Activated CD8-positive, alpha-beta T cell treated with anti-CD3 and anti-CD28 coated beads for 36 hours (primary cell): Measurements from ENCODE around the gene POLR3F. TPM values are rescaled to one million over a fixed set of nuclear protein-coding genes. Genes with fewer than 3 reads are reported as not detected.

Source experiments
- ATAC-seq: fragments of 200-7000 bp; cut with Tn5 transposase; one replicate; pipeline ENCODE4 v1.10.0; 2021; ENCODE audit warnings: mild to moderate bottlenecking, moderate library complexity
- CTCF ChIA-PET: fragments of 350-600 bp; sonication (Branson Sonifier 250); formaldehyde crosslinking; loops from one replicate; lab custom pipeline; 2021; ENCODE audit warnings: antibody characterized with exemption; lab: Charles Lee
- POLR2A ChIA-PET: fragments of 350-600 bp; sonication (Branson Sonifier 250); formaldehyde crosslinking; loops from one replicate; lab custom pipeline; 2021; ENCODE audit warnings: antibody characterized with exemption; lab: Charles Lee
- DNase-seq: peaks from one replicate; pipeline ENCODE4 v3.0.0-alpha.2; 2020
- H3K27ac Mint-ChIP-seq: one replicate; pipeline ENCODE4 v1.8.0; 2021; ENCODE audit warnings: mild to moderate bottlenecking, mixed read lengths
- H3K27me3 Mint-ChIP-seq: one replicate; pipeline ENCODE4 v1.8.0; 2021; ENCODE audit warnings: mixed read lengths
- H3K36me3 Mint-ChIP-seq: one replicate; pipeline ENCODE4 v1.8.0; 2021; ENCODE audit warnings: low read depth, mixed read lengths
- H3K4me1 Mint-ChIP-seq: one replicate; pipeline ENCODE4 v1.8.0; 2021; ENCODE audit warnings: low read depth, mixed read lengths
- H3K4me3 Mint-ChIP-seq: one replicate; pipeline ENCODE4 v1.8.0; 2021; ENCODE audit warnings: mild to moderate bottlenecking, moderate library complexity, mixed read lengths
- H3K9me3 Mint-ChIP-seq: one replicate; pipeline ENCODE4 v1.8.0; 2021; ENCODE audit warnings: mixed read lengths
- intact Hi-C: fragments of 100-400 bp; cut with micrococcal nuclease; formaldehyde crosslinking; loops from one replicate; pipeline ENCODE4 v1.10.0; 2022
- microRNA-seq: library from miRNA; unstranded; fragments of <30 nt; microRNA quantifications from one replicate; pipeline ENCODE4 v1.2.0, GENCODE V29; 2022; ENCODE audit warnings: borderline microRNAs expressed, borderline replicate concordance
- total RNA-seq, 2 experiments: library from RNA; stranded (reverse); gene quantifications; one replicate each; pipeline ENCODE4 v1.2.3, GENCODE V29; 2021
- TF ChIP-seq, protein P1 (sequence below): fragments of 200-600 bp; IDR thresholded peaks from one replicate; pipeline ENCODE4 v1.8.0; 2022; ENCODE audit warnings: antibody characterized with exemption, mild to moderate bottlenecking

The POLR3F gene
- total RNA-seq, 2 experiments from 2014 or later, result 8.8 to 10.1 TPM

DNA sequence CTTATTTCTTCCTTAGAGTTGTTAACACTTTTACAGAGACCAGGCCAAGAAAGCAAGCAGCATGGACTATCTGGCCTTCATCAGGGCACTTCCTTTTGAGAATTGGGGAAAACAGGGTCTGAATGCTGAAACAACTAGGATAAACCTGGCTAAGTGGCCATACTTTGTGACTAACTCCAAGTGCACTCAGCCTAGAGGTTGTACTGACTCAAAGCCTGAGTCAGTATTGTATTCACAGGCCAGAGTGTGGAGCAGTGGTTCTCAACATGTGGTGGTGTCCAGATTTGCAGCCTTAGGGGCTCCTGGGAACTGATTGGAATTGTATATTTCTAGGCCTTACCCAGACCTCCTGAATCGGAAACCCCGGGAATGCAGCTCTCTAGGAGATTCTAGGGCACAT lies 60.6 kb downstream of the POLR3F start:
- intact Hi-C loops, result no loop called here
- Mint-ChIP-seq H3K36me3 (peaks cover 57% of the 10 kb centered on the region), H3K4me1 (no peaks in the 10 kb centered on the region), H3K27ac (no peak overlapping the region), H3K27me3 (no peaks in the 10 kb centered on the region), H3K9me3 (no peaks in the 10 kb centered on the region), H3K4me3 (no peak overlapping the region)
- ChIA-PET CTCF (no interaction called here), POLR2A (no interaction called here)
- ATAC-seq (no peak), DNase-seq (no peak)
- TF ChIP-seq, protein P1, sequence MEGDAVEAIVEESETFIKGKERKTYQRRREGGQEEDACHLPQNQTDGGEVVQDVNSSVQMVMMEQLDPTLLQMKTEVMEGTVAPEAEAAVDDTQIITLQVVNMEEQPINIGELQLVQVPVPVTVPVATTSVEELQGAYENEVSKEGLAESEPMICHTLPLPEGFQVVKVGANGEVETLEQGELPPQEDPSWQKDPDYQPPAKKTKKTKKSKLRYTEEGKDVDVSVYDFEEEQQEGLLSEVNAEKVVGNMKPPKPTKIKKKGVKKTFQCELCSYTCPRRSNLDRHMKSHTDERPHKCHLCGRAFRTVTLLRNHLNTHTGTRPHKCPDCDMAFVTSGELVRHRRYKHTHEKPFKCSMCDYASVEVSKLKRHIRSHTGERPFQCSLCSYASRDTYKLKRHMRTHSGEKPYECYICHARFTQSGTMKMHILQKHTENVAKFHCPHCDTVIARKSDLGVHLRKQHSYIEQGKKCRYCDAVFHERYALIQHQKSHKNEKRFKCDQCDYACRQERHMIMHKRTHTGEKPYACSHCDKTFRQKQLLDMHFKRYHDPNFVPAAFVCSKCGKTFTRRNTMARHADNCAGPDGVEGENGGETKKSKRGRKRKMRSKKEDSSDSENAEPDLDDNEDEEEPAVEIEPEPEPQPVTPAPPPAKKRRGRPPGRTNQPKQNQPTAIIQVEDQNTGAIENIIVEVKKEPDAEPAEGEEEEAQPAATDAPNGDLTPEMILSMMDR, result no peak

DNA sequence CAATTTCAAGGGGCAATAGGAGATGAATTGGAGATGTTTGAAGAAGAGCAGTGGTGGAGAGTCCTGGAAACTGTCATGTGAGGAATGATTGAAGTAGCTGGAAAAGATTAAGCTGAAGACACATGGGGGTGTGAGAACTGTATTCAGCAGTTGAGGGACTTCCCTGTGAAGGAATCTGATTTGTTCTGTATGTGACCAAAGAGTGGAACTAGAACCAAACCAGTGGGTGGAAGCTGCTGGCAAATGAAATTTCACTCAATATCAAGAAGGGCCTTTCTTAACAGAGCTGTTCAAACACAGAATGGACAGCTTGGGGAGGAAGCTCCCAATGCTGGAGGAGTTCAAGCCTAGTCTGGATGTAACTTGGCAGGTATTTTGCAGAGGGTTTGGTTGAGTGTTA lies 61.9 kb downstream of the POLR3F start:
- TF ChIP-seq, protein P1, result no peak
- peaks cover 62% of the 10 kb centered on the region for H3K36me3 Mint-ChIP-seq
- no peaks in the 10 kb centered on the region for H3K4me1 Mint-ChIP-seq
- H3K9me3 Mint-ChIP-seq, result no peaks in the 10 kb centered on the region
- POLR2A ChIA-PET, result interaction anchor here (0.8 to 1.3 kb wide), 2 partner anchors 22 to 25 kb away, joined by 3 to 6 read pairs; no protein-coding TSS in a partner anchor
- H3K27ac Mint-ChIP-seq, result no peak overlapping the region
- DNase-seq, result no peak
- no peak for ATAC-seq
- H3K27me3 Mint-ChIP-seq, result no peaks in the 10 kb centered on the region
- H3K4me3 Mint-ChIP-seq, result no peak overlapping the region
- CTCF ChIA-PET, result interaction anchor here (1.4 kb wide), 1 partner anchor 14 kb away, joined by 3 read pairs; no protein-coding TSS in a partner anchor
- intact Hi-C loops, result no loop called here

DNA sequence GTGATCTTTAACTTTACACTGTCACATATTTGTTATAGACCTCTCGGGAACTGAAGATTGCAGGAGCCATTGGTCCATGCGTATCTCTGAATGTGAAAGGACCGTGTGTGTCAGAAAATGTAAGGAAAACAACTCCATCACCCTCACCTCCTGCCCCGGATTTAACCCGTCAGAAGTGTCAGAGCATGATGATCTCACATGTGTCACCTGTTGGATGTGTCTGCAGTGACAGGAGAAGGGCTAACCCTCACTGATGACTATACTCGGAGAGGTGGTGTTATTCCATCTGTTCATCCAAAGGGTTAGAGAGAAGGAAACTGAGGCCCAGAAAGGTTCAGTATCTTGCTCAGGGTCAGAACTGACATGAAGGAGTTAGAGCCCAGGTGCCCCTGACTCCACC lies 65.4 kb downstream of the POLR3F start:
- TF ChIP-seq, protein P1, result no peak
- ATAC-seq (no peak), DNase-seq (no peak)
- intact Hi-C loops, result no loop called here
- no peak overlapping the region for H3K27ac Mint-ChIP-seq
- no peaks in the 10 kb centered on the region for H3K27me3 Mint-ChIP-seq
- H3K9me3 Mint-ChIP-seq, result no peaks in the 10 kb centered on the region
- no peak overlapping the region for H3K4me3 Mint-ChIP-seq
- ChIA-PET POLR2A (no interaction called here), CTCF (no interaction called here)
- no peaks in the 10 kb centered on the region for H3K4me1 Mint-ChIP-seq
- peaks cover 65% of the 10 kb centered on the region for H3K36me3 Mint-ChIP-seq

DNA sequence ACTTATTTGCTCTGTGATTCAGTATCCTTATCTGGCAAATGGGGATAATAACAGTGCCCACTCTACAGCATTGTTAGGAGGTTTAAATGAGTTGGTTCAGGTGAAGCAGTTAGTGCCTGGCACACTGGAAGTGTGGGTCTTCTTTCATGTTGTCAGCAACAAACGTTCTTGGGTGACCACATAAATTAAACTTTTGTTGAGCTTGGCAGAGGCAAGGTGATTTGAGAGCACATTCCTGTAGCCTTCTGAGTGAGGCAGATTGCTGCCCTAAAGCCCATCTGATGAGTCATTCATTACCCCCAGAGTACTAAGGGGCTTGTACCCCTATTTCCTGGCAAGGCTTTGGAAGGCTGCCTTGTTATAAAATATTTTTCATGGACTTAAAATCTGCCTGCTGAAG lies 66.3 kb downstream of the POLR3F start:
- Mint-ChIP-seq H3K4me1 (no peaks in the 10 kb centered on the region), H3K27me3 (no peaks in the 10 kb centered on the region), H3K4me3 (no peak overlapping the region), H3K9me3 (no peaks in the 10 kb centered on the region), H3K36me3 (peaks cover 64% of the 10 kb centered on the region), H3K27ac (no peak overlapping the region)
- DNase-seq (no peak), ATAC-seq (no peak)
- ChIA-PET CTCF (no interaction called here), POLR2A (no interaction called here)
- TF ChIP-seq, protein P1, result no peak
- intact Hi-C loops, result no loop called here

DNA sequence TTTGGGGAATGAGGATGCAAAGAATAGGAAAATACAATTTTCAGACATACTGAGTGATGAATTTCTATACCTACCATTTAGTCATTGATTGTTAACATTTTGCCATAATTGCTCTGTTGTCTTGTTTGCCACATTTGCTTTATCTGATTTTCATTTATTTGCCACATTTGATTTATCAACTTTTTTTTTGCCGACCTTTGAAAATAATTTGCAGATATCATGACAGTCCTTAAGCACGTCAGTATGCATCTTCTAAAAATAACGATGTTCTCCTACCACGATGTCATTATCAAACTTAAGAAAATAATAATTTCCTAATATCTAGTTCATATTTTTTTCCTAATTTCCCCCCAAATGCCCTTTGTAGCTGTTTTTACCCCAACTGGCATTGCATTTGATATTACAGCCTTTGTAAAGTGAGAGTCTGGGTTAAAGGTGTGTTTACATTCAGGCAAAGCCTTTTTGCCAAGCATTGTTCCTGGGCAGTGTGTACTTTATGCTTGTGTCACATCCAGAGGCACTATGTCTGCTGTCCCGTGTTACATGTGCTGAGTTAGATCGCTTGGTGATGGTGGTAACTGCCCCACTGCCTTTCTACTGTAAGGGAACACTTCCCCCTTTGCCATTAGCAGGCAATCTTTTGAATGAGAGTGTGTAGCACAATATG lies 66.9 kb downstream of the POLR3F start:
- H3K27me3 Mint-ChIP-seq, result no peaks in the 10 kb centered on the region
- POLR2A ChIA-PET, result no interaction called here
- H3K36me3 Mint-ChIP-seq, result peaks cover 58% of the 10 kb centered on the region

More for the DNA sequence above, 66.9 kb downstream of the POLR3F start:
- ATAC-seq, result no peak
- no peaks in the 10 kb centered on the region for H3K9me3 Mint-ChIP-seq
- intact Hi-C loops, result no loop called here
- H3K4me1 Mint-ChIP-seq, result no peaks in the 10 kb centered on the region
- no peak for DNase-seq
- TF ChIP-seq, protein P1, result no peak
- CTCF ChIA-PET, result no interaction called here
- H3K4me3 Mint-ChIP-seq, result no peak overlapping the region
- no peak overlapping the region for H3K27ac Mint-ChIP-seq

Small RNA genes lying within 50 kb of the gene (microRNA-seq; reads per million reads assigned to microRNA genes)
- not detected for gene MIR3192

Other genes with a start within 250 kb of the POLR3F start
- gene ZNF133, start 178.9 kb upstream of the POLR3F start, total RNA-seq, result 1 to 10 TPM; 8.0 TPM
- gene DZANK1, start 360 bp upstream of the POLR3F start, total RNA-seq, result 1 to 10 TPM; 1.4 to 1.8 TPM
- 10 to 100 TPM; 15.8 to 17.5 TPM for gene RBBP9, start 29.8 kb downstream of the POLR3F start, total RNA-seq
- 10 to 100 TPM; 88.5 to 89.3 TPM for gene SEC23B, start 40.5 kb downstream of the POLR3F start, total RNA-seq
- gene SMIM26, start 100.0 kb downstream of the POLR3F start, total RNA-seq, result 10 to 100 TPM; 56.5 to 56.6 TPM
- 10 to 100 TPM; 52.3 to 53.5 TPM for gene DTD1, start 120.7 kb downstream of the POLR3F start, total RNA-seq